HG02970 (cell line): ENCODE measurements around the gene KLF1.
"Not testable (repeated sequence)": the region's sequence is repeated elsewhere in the genome, so short reads cannot be mapped to it uniquely, and the experiment has no call there.

Experiments
- ATAC-seq: cut with Tn5 transposase; IDR thresholded peaks from one replicate; pipeline ENCODE4 v1.9.1; 2021; ENCODE audit warnings: mild to moderate bottlenecking, moderate library complexity, moderate number of reproducible peaks; ENCODE audit not compliant: unreplicated experiment, low FRiP score

The KLF1 gene

DNA sequence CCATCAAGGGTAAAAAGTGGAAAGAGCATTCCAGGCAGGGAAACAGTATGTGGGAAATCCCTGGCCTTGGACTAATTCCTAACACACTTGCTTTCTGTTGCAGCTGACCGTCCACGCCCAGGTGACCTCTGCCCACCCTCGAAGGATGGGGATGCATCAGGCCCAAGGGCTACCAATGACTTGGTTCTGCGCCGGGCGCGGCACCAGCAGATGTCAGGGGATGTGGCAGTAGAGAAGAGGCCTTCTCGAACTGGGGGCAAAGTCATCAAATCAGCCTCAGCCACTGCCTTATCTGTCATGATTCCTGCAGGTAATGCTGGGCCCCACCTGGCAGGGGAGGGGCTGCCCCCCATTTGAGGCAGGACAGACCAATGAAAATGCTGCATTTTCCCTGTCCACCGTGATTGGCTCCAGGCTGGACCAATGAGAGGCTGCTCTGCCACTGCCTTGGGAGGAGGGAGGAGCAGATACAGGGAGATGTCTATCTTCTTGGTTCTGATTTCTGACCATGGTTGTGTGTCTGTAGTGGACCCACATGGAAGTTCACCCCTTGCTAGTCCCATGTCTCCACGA lies 18.4 kb downstream of the KLF1 start:
- ATAC-seq = no peak

DNA sequence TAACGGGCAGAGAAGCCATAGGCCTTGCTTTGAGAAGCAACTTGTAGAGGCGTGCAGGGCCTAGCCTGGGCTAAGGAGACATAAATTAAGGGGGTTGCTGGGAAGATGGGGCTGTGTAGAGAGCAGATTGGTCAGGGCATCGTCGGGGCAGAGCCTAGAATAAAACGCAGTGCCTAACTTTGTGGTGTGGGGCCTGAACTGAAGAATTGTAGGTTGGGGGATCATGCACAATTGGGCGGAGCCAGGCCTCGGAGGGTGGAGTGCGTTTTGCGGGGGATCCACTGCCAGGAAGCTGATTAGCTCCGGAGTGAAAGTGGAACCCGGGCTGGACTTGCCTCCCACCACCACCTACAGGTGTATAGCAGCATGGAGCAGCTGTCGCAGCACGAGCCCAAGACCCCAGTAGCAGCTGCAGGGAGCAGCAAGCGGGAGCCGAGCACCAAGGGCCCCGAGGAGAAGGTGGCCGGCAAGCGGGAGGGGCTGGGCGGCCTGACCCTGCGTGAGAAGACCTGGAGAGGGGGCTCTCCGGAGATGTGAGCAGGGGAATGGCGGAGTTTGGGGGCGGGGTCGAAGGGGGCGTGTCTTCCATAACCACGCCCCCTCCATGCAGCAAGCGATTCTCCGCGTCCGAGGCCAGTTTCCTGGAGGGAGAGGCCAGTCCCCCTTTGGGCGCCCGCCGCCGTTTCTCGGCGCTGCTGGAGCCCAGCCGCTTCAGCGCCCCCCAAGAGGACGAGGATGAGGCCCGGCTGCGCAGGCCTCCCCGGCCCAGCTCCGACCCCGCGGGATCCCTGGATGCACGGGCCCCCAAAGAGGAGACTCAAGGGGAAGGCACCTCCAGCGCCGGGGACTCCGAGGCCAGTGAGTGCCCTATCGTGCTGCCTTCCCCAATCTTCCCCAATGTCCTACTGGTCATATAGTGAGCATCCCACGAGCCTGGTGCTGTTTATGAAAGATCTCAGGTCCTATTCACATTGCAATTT lies 19.6 kb downstream of the KLF1 start:
- ATAC-seq = no peak

DNA sequence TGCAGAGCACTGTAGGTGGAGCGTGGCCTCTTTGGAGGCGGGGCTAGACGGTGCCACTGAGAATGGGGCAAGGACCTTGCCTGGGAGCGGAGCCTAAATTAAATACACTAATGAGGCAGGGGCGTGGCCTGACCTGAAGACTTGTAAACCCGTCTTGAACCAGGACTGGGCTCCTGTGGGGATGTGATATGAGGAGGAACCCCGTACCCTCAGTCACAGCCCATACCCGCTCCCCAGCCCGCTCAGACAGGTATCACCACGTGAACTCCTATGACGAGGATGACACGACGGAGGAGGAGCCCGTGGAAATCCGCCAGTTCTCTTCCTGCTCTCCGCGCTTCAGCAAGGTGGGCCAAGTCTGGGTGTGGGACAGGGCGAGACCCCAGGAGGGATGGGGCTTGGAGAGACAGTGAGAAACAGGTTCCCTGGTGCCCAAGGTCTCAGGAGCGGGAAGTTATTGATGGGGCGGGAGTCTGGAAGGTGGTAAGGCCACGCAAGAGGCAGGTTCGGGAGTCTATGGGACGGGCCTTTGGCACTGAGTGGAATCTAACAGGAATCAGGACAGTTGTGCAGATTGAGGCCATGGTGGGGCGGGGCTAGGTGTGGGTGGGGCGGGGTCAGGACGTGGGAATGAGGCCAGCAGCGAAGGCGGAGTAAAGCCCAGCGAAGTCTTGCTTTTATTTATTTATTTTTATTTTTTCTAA lies 20.4 kb downstream of the KLF1 start:
- no peak for ATAC-seq

- ATAC-seq = no peak
Measured at GRCh38 chr19:12865746-12866415, 21.1 kb downstream of the KLF1 start.

DNA sequence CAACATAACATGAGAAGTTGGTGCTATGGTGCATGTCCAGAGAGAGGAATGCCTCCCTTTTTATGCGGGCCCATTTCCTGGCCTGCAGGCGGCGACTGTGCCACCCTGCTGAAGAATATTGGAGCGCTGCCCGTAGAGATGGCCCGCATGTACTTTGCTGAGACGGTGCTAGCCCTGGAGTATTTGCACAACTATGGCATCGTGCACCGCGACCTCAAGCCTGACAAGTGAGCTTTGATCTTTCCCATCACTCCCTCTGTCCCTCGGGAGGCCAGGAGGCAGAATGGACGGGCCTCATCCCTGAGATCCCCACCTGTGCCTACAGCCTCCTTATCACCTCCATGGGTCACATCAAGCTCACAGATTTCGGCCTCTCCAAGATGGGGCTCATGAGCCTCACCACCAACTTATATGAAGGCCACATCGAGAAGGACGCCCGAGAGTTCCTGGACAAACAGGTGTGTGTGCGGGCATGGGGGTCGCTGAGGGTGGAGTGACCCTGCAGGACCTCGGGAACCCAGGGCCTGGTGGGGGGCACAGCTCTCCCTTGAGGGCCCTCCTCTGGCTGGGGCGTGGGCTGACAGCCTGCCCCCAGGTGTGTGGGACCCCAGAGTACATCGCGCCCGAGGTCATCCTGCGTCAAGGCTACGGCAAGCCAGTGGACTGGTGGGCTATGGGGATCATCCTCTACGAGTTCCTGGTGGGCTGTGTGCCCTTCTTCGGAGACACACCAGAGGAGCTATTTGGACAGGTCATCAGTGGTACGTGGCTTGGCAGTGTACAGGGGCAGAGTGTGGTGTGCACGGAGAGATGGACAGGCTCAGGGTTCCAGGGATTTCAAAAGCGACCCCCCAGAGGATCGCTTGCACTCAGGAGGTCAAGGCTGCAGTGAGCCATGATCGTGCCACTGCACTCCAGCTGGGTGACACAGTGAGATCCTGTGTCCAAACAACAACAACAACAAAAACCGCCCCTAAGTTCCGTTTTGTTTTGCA lies 22.0 kb downstream of the KLF1 start:
- no peak for ATAC-seq

- ATAC-seq = no peak
Measured at GRCh38 chr19:12864143-12864542, 22.9 kb downstream of the KLF1 start.

DNA sequence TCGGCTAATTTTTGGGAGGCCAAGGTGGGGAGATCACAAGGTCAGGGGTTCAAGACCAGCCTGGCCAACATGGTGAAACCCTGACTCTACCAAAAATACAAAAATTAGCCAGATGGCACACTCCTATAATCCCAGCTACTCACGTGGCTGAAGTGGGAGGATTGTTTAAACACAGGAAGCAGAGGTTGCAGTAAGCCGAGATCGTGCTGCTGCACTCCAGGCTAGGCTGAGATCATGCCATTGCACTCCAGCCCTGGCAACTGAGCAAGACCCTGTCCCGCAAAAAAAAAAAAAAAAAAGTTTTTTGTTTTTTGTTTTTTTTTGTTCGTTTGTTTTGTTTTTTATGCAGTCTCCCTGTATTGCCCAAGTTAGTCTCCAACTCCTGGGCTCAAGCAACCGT lies 27.5 kb downstream of the KLF1 start:
- ATAC-seq = no peak

GRCh38 chr19:12858041-12858928 lies 28.7 kb downstream of the KLF1 start:
- ATAC-seq = no peak

GRCh38 chr19:12856653-12857052 lies 30.3 kb downstream of the KLF1 start:
- no peak for ATAC-seq

DNA sequence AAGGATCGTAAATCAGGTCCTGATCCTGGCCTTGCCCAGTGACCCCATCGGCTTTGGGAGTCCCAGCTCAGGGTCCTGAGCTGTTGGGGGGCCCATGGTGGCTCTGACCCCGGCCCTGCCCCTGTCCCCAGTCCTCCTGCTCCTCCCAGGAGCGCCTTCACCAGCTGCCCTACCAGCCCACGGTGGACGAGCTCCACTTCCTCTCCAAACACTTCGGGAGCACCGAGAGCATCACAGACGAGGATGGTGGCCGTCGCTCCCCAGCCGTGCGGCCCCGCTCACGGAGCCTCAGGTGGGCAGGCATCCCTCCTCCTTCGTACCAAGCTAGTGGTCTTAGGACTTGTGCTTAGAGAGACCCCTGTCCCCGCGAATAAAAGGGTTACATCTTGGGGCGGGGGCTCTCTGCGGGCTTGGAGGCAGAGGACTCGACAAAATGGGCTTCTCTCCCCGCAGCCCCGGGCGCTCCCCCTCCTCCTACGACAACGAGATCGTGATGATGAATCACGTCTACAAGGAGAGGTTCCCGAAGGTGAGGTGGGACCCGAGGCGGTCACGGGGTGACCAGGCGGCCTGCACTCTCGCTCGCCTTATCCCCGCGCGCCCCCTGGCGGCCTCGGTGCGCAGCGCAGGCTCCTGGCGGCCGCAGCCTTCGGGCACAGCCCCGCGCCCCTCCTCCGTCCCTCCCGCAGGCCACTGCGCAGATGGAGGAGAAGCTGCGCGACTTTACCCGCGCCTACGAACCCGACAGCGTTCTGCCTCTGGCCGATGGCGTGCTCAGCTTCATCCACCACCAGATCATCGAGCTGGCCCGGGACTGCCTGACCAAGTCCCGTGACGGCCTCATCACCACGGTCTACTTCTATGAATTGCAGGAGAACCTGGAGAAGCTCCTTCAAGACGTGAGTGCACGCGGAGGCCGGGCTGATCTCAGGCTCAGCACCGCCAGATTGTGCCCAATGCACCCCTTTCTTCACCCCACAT lies 39.6 kb downstream of the KLF1 start:
- ATAC-seq = no peak

DNA sequence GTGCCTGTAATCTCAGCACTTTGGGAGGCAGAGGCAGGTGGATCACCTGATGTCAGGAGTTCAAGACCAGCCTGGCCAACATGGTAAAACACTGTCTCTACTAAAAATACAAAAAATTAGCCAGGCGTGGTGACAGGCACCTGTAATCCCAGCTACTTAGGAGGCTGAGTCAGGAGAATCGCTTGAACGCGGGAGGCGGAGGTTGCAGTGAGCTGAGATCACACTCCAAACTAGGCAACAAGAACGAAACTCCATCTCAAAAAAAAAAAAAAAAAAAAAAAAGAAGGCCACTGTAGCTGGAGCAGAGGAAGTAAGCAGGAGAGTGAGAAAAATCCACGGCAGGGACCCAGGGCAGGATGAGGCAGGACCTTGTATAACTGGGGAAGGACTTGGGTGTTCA lies 40.4 kb downstream of the KLF1 start:
- ATAC-seq = not testable (repeated sequence)

DNA sequence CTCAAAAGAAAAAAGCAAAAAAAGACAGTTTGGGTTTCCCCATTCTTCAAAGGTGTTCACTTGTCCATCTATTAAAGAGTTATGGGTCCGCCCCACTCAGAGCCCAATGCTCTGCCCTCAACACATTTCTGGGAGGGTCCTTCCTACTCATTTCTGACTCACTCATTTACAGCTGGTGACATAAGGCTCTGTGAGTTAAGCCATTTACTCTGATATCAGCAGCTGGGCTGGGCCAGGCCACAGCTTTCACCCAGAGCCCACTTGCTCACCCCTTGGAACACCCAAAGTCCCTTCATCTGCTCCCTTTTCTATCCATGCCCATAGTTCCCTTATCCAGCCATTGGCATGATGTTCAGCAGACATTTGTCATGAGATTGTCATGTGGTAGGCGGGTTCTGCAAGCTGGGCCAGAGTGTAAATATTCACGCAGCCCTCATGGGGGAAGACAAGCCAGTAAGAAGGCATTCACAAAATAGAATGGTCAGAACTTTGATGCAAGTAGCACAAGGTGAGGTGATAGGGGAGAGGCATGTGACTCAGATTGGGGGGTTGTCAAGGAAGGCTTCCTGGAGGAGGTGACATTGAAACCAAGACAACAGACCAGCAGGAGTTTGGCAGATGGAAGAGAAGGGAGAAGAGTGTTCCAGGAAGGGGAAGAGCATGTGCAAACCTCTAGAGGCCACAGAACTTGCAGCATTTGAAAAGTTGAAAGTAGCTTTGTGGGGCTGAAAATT lies 42.8 kb downstream of the KLF1 start:
- no peak for ATAC-seq

DNA sequence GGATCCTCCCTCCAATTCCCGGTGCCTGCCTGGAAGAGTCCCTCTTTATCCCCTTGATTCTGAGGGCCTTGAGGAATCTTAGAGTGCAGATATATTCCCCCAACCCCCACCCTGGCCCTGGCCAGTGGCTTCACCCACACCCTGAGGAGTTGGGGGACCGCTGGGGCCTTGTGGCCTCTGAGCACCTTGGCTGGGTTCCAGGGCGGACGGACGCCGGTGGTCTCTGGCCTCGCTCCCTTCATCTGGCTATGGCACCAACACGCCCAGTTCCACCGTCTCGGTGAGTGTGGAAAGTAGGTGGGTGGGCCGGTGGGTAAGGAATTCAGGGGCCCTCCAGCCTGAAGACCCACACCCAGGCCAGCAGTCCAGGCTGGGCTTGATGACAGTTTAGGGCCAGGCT lies 43.7 kb downstream of the KLF1 start:
- ATAC-seq = no peak

DNA sequence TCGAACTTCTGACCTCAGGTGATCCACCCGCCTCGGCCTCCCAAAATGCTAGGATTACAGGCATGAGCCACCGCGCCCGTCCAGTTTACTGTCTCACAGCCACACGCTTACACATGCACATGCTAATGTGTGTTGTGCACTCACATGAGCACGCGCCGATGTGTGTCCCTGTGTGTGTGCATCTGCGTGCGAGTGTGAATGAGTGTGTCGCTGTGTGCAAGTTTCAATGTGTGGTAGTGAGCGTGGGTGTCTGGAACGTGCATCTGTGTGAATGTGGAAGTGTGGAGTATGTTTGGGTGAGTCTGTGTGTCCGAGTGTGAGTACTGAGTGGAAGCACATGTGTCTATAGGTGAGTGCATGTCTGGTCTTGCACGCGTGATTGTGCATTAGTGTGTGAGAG lies 44.5 kb downstream of the KLF1 start:
- ATAC-seq = no peak

DNA sequence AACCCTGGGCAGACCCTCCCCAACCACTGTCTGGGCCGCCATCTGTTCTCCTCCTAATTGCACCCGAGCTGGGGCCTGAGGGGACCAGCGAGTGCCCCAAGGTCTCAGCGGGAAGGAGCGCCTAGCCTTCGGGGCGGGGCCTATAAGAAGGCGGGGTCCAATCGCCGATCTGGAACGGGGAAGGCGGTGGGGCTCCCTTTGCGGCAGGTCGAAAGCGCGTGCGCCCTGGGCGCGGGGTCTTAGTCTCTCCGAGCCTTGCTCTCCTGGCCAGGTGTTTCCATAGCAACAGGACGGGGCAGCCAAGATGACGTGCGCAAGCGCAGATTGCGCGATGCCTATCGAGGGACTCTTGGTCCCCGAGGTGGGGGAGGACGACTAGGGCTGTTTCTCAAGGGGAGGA lies 45.9 kb downstream of the KLF1 start:
- ATAC-seq = no peak

DNA sequence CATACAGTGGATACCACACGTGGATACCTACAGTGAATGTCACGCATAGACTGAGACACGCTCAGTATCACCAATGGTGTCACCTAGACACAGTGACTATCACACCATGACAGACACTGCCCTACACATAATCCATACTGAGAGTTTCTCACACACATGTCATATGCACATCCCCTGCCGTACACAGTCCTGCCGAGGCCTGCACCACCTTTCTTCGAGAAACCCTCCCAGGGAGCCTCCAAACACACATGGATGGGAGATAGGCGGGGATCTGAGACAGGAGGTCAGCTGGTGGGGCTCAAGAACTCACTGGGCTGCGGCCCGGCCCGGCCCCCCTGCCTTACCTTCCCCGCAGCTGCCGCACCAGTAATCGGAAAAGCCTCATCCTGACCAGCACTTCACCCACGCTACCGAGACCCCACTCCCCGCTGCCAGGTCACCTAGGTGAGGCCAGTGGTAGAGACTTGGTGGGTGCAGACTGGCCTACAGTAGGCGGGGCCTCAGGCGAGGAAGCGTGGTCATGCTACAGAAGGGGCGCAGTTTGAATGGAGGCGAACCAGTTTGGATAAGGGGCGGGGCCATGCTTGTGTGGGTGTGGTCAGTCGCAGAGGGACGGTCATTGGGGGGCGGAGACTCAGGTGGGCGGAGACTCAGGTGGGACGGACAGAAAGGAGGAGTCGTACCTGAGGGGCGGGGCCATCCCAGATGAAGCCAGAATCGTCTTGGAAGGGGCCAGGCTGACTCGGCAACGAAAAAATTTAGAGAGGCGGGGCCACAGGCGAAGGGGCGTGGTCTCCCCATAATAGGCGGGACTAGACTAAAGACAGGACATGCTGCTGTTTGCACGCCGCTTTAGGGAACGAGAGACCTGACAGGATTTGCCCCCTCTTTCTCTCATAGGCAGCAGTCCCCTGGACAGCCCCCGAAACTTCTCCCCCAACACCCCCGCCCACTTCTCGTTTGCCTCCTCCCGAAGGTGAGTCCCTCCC lies 46.6 kb downstream of the KLF1 start:
- ATAC-seq = no peak
